ENCODE data around the gene EFNA5.

The EFNA5 gene

DNA sequence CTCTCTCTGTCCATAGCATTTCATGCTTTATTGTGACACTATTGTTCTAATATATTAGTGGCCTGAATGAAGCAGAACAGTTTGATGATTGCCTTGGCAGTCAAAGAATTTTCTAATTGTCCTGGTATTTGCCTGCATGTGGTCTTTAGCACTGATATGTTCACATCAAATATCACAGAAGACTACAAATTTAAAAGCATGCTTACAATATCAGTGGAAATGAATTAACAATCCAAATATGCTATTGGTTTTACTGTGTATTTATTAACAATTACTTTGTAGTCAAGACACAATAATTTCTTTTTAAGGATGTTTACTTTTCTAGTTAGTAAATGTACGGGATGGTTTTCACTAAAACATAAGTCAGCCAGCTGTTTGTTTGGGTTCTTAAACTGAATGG lies 18.3 kb downstream of the EFNA5 start:
- Mint-ChIP-seq H3K4me3 (no peak overlapping the region), H3K36me3 (ENCODE audit: insufficient read depth) (no peaks in the 10 kb centered on the region), H3K4me1 (ENCODE audit: low read depth in 2 of 2) (no peaks in the 10 kb centered on the region), H3K9me3 (no peaks in the 10 kb centered on the region), H3K27ac (no peak overlapping the region), H3K27me3 (peaks cover 11 to 26% of the 10 kb centered on the region in 2 donors)
- DNase-seq (no peak), ATAC-seq (replicated peaks) (no peak)

DNA sequence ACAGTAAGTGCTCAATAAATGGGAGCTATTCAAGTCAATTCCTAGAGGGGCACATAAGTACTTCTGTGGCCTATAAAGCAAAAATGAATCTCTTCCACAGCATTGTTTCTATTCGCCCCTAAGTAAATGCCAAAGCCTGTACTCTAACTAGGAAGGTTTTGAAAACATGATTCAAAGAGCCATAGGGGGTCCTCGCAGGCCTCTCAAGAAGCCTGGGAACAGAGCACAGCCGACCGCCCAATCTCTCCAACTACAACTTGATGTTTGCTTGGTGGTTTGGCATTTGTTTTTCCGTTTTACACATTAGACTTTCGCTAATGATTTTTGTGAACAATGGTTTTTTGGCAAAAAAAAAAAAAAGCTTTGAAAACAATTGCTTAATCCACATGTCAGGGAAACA lies 19.4 kb downstream of the EFNA5 start:
- DNase-seq = no peak
- Mint-ChIP-seq H3K4me1 (ENCODE audit: low read depth in 2 of 2) (no peaks in the 10 kb centered on the region), H3K4me3 (no peak overlapping the region), H3K27me3 (peaks cover 11 to 26% of the 10 kb centered on the region in 2 donors), H3K27ac (no peak overlapping the region), H3K9me3 (no peaks in the 10 kb centered on the region), H3K36me3 (ENCODE audit: insufficient read depth) (no peaks in the 10 kb centered on the region)
- no peak for ATAC-seq (replicated peaks)

DNA sequence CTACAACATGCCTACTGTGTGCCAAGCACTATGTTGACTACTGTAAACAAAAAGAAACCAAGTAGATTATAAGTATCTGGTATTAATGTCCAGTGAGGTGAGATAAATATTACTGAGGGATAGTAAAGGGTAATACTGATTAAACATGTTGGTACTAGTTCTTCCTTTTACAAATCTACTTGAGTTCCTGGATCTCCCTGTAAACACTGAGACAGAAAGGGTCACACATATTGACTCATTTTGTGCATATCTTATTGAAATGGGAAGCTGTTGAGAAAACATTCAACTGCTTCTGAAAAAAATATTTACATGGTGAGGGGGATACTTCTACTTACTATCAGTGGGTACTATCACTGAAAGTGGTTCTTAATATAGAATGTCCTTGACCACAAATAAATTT lies 24.3 kb downstream of the EFNA5 start:
- no peaks in the 10 kb centered on the region for H3K36me3 Mint-ChIP-seq (ENCODE audit: insufficient read depth)
- peaks cover 8 to 12% of the 10 kb centered on the region in 2 donors for H3K27me3 Mint-ChIP-seq
- DNase-seq = no peak
- no peak for ATAC-seq (replicated peaks)
- no peaks in the 10 kb centered on the region for H3K9me3 Mint-ChIP-seq
- no peak overlapping the region for H3K4me3 Mint-ChIP-seq
- no peaks in the 10 kb centered on the region for H3K4me1 Mint-ChIP-seq (ENCODE audit: low read depth in 2 of 2)
- no peak overlapping the region for H3K27ac Mint-ChIP-seq

DNA sequence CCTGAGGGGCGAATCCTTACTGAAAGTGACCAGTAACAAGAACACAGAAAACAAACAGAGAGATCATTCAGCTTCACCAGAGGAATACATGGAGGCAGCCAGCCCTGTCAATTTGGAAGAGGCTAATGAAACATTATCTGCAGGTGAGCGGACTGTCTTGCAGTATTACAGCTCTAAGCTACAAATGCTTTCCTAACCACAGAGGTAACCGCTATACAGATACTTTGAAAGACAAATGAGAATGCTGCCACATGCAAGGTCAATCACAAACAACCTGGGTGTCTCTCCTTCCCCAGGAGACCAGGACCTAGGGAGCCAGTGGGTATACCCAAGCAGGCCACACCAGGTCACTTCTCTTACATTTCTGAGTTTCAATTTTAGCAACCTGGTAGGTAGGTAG lies 30.2 kb downstream of the EFNA5 start:
- no peak overlapping the region for H3K4me3 Mint-ChIP-seq
- no peaks in the 10 kb centered on the region for H3K4me1 Mint-ChIP-seq (ENCODE audit: low read depth in 2 of 2)
- H3K27me3 Mint-ChIP-seq = peaks cover 8 to 20% of the 10 kb centered on the region in 2 donors
- no peaks in the 10 kb centered on the region for H3K9me3 Mint-ChIP-seq
- H3K36me3 Mint-ChIP-seq (ENCODE audit: insufficient read depth) = no peaks in the 10 kb centered on the region
- DNase-seq (no peak), ATAC-seq (replicated peaks) (no peak)
- no peak overlapping the region for H3K27ac Mint-ChIP-seq

DNA sequence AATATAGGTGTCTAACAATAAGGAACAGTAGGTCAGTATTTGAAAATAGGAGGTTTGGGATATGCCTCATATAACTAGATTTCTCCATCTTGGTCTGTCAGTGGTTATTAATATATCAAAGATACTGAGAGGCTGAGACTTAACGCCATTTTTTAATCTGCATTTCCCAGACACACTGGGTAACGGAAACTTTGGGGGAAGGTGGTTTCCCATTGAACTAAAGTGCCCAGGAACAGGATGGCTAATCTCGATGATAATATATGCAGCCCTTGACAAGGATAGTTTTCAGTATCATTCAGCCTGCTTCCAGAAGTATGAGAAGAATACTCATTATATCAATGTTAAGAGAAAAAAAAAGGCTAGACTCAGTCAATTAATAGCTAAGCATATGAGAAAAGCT lies 30.7 kb downstream of the EFNA5 start:
- Mint-ChIP-seq H3K4me3 (no peak overlapping the region), H3K27me3 (peaks cover 8 to 20% of the 10 kb centered on the region in 2 donors), H3K27ac (no peak overlapping the region), H3K4me1 (ENCODE audit: low read depth in 2 of 2) (no peaks in the 10 kb centered on the region), H3K36me3 (ENCODE audit: insufficient read depth) (no peaks in the 10 kb centered on the region), H3K9me3 (no peaks in the 10 kb centered on the region)
- DNase-seq (no peak), ATAC-seq (replicated peaks) (no peak)

DNA sequence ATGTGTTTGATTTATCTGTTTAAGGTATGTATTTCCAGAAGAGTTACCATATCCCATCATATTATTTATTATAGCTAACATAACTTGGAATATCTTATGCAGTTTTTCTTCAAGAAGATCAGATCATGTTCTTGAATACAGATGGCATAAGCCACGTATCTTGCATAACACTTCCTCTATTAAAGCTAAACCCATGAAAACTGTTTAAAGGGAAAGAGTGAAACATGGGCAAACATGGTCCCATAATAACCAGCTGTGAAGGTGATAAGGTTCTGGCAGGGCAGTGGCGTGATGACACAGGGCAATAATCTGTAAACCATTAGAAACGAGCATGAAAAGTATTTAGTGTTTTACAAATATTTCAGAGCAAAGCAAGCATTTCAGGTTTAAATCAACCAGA lies 34.2 kb downstream of the EFNA5 start:
- no peaks in the 10 kb centered on the region for H3K9me3 Mint-ChIP-seq
- no peaks in the 10 kb centered on the region for H3K36me3 Mint-ChIP-seq (ENCODE audit: insufficient read depth)
- no peak overlapping the region for H3K27ac Mint-ChIP-seq
- no peak for ATAC-seq (replicated peaks)
- no peak overlapping the region for H3K4me3 Mint-ChIP-seq
- no peaks in the 10 kb centered on the region for H3K4me1 Mint-ChIP-seq (ENCODE audit: low read depth in 2 of 2)
- peaks cover 11 to 29% of the 10 kb centered on the region in 2 donors for H3K27me3 Mint-ChIP-seq
- DNase-seq = no peak

DNA sequence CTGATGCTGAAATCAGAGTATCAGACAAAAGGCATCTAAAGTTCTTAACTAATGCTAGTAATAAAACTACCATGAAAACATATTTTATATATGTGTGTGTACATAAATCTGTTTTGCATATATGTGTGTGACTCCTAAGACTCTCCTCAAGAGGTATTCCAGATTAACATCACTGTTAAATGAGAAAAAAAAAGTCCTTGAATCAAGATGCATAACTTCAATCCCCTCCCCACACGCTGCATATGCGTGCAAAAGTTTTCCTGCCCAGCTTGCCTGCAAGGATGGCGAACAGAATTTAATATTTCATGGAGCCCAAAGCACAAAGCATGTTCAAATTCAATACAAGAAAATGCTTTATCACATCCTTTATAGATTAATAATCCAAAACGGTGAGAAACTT lies 34.7 kb downstream of the EFNA5 start:
- no peak overlapping the region for H3K4me3 Mint-ChIP-seq
- DNase-seq = no peak
- no peaks in the 10 kb centered on the region for H3K9me3 Mint-ChIP-seq
- H3K36me3 Mint-ChIP-seq (ENCODE audit: insufficient read depth) = no peaks in the 10 kb centered on the region
- no peak for ATAC-seq (replicated peaks)
- peaks cover 11 to 29% of the 10 kb centered on the region in 2 donors for H3K27me3 Mint-ChIP-seq
- no peaks in the 10 kb centered on the region for H3K4me1 Mint-ChIP-seq (ENCODE audit: low read depth in 2 of 2)
- no peak overlapping the region for H3K27ac Mint-ChIP-seq

DNA sequence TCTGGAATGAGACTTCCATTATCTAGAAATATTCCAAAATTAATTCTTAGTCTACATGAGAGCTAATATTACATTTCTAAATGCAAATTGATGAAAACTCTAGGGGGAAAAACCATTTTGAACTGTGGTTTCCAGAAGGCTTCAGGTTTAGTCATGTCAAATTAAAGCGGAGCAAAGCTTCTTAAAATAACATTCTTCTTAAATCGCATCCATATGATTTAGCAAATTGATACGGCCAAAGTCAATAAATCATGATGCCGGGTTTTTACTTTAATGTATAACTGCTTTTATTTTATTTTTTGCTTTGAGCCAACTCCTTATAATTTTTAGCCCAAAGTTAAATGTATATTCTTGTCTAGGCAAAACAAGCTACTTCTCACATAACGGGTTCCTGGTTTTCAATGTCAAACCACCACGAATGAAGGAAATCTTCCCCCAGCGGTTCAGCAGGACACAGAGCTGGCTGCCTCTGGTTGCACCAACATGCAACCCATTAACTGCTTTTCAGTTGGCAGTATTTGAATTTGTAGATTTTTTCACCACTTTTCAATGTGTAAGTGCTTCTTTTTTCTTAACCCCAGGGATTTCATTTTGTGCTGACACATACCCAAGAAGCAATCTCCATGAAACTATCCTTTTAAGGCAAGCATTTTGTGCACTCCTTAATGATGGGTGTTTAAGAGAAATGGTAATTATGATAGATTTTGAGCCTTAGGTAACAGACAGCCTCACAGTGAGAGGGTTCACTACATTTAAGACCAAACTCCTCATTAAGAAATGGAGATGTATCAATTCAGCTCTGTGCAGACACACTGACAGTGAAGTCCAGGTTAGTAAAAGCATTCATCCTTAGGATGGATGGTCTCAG lies 35.5 kb downstream of the EFNA5 start:
- Mint-ChIP-seq H3K27ac (no peak overlapping the region), H3K4me1 (ENCODE audit: low read depth in 2 of 2) (no peaks in the 10 kb centered on the region), H3K36me3 (ENCODE audit: insufficient read depth) (no peaks in the 10 kb centered on the region), H3K9me3 (no peaks in the 10 kb centered on the region), H3K27me3 (peaks cover 11 to 22% of the 10 kb centered on the region in 2 donors), H3K4me3 (no peak overlapping the region)
- DNase-seq = no peak
- ATAC-seq (replicated peaks) = no peak

DNA sequence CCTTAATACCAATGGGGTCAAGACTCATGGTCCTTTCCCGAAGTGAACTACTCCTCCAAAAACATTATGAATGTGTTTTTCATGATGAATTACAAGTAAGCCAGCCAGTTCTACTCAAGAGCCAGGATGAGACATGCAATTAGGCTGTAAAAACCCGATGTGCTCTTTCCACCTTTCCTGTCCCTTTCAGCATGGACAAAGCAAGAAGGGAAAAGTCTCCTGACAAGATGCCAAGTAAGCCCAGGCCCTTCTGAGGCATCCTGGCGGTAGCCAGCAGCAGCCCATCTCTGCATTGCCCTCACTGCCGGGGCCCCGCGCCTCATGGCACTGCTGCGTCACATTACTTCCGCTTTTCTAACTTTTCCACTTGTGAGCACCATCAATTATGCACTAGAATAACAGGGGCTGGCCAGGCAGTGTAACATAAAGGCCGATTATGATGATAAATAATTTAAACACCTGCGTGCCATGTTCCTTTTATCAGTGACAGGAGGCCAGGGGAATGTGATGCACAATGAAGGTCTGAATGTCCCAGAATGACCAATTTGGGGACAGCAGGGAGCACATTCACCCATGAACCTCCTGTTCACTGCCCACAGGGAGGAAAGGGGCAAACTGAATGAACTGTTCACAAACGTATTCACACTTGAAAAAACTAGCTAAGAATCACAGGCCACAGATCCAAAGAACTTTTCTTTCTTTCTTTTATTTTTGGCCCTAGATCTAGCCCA lies 37.4 kb downstream of the EFNA5 start:
- Mint-ChIP-seq H3K4me3 (no peak overlapping the region), H3K27ac (no peak overlapping the region), H3K9me3 (no peaks in the 10 kb centered on the region), H3K4me1 (ENCODE audit: low read depth in 2 of 2) (no peaks in the 10 kb centered on the region), H3K27me3 (peaks cover 11 to 20% of the 10 kb centered on the region in 2 donors), H3K36me3 (ENCODE audit: insufficient read depth) (no peaks in the 10 kb centered on the region)
- DNase-seq (no peak), ATAC-seq (replicated peaks) (no peak)

DNA sequence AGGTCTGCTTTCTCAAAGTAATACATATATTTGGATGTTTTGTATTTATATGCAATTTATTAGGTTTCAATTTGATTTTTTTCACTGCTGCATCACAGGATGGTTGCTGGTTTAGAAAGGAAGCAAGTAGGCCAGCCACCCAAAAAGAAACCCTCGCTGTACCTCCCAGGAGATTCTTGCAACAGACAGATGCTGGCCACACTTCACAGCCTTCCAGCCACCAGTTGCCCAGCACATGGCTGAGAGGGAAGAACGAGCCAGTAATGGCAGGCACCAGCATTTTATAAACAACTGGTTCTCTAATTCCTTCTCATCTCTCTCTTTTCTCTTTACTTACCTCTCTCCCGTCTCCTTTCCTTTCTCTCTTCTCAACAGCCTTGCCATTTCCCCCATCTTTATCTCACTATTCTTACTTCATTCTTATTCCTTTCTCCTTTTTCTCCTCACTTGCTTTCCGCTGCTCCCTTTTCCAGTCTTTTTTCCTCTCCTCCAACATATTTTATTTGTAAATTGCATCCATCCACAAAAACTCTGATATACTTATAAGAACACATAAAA lies 38.9 kb downstream of the EFNA5 start:
- H3K36me3 Mint-ChIP-seq (ENCODE audit: insufficient read depth) = no peaks in the 10 kb centered on the region
- no peak for DNase-seq
- H3K9me3 Mint-ChIP-seq = no peaks in the 10 kb centered on the region
- H3K4me1 Mint-ChIP-seq (ENCODE audit: low read depth in 2 of 2) = no peaks in the 10 kb centered on the region
- ATAC-seq (replicated peaks) = no peak
- H3K27ac Mint-ChIP-seq = peak overlapping the region in 1 of 2 donors; percentile 3
- no peak overlapping the region for H3K4me3 Mint-ChIP-seq
- H3K27me3 Mint-ChIP-seq = peaks cover 11 to 16% of the 10 kb centered on the region in 2 donors

DNA sequence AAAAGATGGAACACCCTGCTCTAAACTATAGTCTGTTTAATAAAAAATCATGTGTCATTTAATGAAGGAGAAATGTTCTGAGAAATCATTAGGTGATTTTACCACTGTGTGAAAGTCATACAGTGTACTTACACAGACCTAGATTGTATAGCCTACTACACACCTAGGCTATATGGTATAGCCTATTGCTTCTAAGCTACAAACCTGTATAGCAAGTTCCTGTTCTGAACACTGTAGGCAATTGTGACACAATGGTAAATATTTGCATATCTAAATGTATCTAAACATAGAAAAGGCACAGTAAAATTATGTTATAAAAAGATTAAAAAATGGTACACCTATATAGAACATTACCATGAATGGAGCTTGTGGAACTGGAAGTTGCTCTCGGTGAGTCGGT lies 40.6 kb downstream of the EFNA5 start:
- peaks cover 11 to 16% of the 10 kb centered on the region in 2 donors for H3K27me3 Mint-ChIP-seq
- H3K4me1 Mint-ChIP-seq (ENCODE audit: low read depth in 2 of 2) = no peaks in the 10 kb centered on the region
- DNase-seq = no peak
- H3K4me3 Mint-ChIP-seq = no peak overlapping the region
- no peaks in the 10 kb centered on the region for H3K36me3 Mint-ChIP-seq (ENCODE audit: insufficient read depth)
- no peak overlapping the region for H3K27ac Mint-ChIP-seq
- no peak for ATAC-seq (replicated peaks)
- H3K9me3 Mint-ChIP-seq = no peaks in the 10 kb centered on the region

DNA sequence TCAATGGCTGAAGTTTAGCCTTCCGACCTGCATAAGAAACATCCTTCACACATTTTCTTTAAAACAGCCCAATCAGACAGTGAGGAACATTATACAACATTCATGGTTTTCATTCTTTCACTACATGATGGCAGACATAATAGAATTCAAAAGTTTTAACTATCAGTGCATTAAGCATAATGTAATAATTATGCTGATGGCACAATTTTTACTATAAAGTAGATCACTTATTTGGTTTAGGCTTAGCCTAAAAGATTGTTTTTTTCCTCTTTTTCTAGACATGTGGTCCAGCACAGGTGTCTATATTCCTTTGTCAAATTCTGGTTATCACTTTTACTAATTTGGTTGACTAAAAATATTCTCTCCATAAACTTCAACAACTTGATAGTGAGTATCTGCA lies 46.5 kb downstream of the EFNA5 start:
- no peak for ATAC-seq (replicated peaks)
- DNase-seq = no peak
- H3K27me3 Mint-ChIP-seq = peaks cover 9% of the 10 kb centered on the region in 2 donors
- no peaks in the 10 kb centered on the region for H3K36me3 Mint-ChIP-seq (ENCODE audit: insufficient read depth)
- no peak overlapping the region for H3K27ac Mint-ChIP-seq
- H3K4me1 Mint-ChIP-seq (ENCODE audit: low read depth in 2 of 2) = no peaks in the 10 kb centered on the region
- H3K4me3 Mint-ChIP-seq = no peak overlapping the region
- no peaks in the 10 kb centered on the region for H3K9me3 Mint-ChIP-seq

DNA sequence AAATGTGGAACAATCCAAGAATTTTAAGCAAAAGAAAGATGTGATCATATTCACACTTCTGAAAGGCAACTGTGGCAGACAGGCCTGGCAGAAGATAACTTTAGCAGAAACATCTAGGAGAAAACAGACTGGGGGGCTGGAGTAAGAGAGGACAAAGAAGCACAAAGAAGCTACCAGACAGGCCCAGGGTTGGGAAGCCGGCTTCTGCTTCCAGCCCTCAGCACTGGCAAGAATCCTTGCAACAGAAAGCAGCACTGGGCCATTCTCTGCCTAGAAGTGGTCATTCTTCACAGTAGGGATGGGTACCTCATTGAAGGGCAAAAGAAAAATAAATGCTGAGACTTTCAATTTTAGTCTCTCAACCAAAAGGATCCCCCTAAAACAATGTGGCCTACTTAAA lies 49.6 kb downstream of the EFNA5 start:
- H3K27me3 Mint-ChIP-seq = peaks cover 16 to 18% of the 10 kb centered on the region in 2 donors
- H3K4me3 Mint-ChIP-seq = no peak overlapping the region
- DNase-seq (no peak), ATAC-seq (replicated peaks) (no peak)
- H3K36me3 Mint-ChIP-seq (ENCODE audit: insufficient read depth) = no peaks in the 10 kb centered on the region
- no peak overlapping the region for H3K27ac Mint-ChIP-seq
- no peaks in the 10 kb centered on the region for H3K9me3 Mint-ChIP-seq
- peaks cover 0 to 6% of the 10 kb centered on the region in 2 donors for H3K4me1 Mint-ChIP-seq (ENCODE audit: low read depth in 2 of 2)

DNA sequence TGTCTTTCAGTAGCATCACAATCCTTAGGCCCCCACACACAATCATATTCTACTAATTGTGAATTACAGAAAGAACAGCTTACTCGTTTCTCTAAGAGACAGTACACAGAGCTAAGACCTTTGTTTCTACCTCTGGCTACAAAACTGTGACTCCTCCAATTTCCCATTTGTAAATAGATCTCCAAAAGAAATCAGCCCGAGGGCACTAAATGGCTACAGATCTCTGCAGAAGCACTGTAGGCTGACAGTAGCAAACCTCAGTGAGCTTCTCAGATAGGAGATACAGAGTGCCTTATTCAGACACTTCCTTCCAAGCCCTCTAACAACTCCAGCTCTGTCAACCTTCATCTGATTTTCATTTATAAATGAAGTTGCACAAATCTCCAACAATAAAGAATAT lies 51.0 kb downstream of the EFNA5 start:
- peaks cover 16 to 18% of the 10 kb centered on the region in 2 donors for H3K27me3 Mint-ChIP-seq
- H3K4me1 Mint-ChIP-seq (ENCODE audit: low read depth in 2 of 2) = peaks cover 0 to 6% of the 10 kb centered on the region in 2 donors
- ATAC-seq (replicated peaks) (no peak), DNase-seq (no peak)
- H3K27ac Mint-ChIP-seq = no peak overlapping the region
- no peak overlapping the region for H3K4me3 Mint-ChIP-seq
- no peaks in the 10 kb centered on the region for H3K9me3 Mint-ChIP-seq
- no peaks in the 10 kb centered on the region for H3K36me3 Mint-ChIP-seq (ENCODE audit: insufficient read depth)
